ENCODE measurements around the gene LAMA5. TPM values are rescaled to one million over a fixed set of nuclear protein-coding genes. Genes with fewer than 3 reads are reported as not detected.

LAMA5 gene
- total and polyA plus RNA-seq, 2 donors (not counting 1 experiment from before 2014, with no cell fraction given), result 52.9 to 83.5 TPM

DNA sequence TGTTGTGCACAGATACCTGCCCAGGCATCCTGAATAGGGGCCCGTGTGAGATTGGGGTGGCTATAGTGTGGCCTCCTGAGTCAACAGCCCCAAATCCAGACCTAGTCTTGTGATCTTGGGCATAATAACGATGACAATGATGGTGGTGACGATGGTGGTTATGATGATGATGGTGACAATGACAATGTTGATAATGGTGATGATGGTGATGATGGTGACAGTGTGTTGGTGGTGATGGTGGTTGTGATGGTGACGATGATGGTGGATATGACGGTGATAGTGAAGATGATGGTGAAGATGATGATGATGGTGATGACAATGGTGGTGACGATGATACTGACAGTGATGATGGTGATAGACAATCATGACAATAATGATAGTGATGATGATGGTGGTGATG, 14.7 kb upstream of the LAMA5 start:
- Mint-ChIP-seq H3K27me3 (no peaks in the 10 kb centered on the region), H3K9me3 (ENCODE audit: insufficient read depth) (peaks cover 4% of the 10 kb centered on the region), H3K4me1 (peaks cover 27% of the 10 kb centered on the region), H3K27ac (peak overlapping the region; percentile 29), H3K4me3 (no peak overlapping the region)
- Histone ChIP-seq H3K79me2 (ENCODE audit: control insufficient read depth, insufficient read depth, low read length) (peaks cover 18% of the 10 kb centered on the region), H3K36me3 (replicated peaks in 1 of 2; ENCODE audit: control extremely low read depth in 1 of 2, control insufficient read depth in 1 of 2, extremely low read depth in 1 of 2, insufficient read depth in 2 of 2, low read length in 1 of 2) (no peaks in the 10 kb centered on the region), H3K9ac (ENCODE audit: low read length) (no peak overlapping the region), H3K4me3 (ENCODE audit: control extremely low read depth in 1 of 5, extremely low read depth in 1 of 5, insufficient read depth in 1 of 5, low read depth in 2 of 5, low read length in 4 of 5) (no peak overlapping the region), H3K4me2 (replicated peaks; ENCODE audit: low read depth, low read length, poor library complexity, severe bottlenecking) (no peak overlapping the region), H3K9me3 (ENCODE audit: control extremely low read depth in 1 of 3, control insufficient read depth in 2 of 3, insufficient read depth in 1 of 3, low read length in 2 of 3) (no peaks in the 10 kb centered on the region), H2AFZ (ENCODE audit: insufficient read depth, low read depth, low read length, poor library complexity, severe bottlenecking) (no peak overlapping the region), H3K4me1 (ENCODE audit: control insufficient read depth in 2 of 2, insufficient read depth in 2 of 2, low read length in 2 of 2) (peaks cover 6 to 19% of the 10 kb centered on the region in 2 donors), H4K20me1 (ENCODE audit: control insufficient read depth, insufficient read depth, low read length, poor library complexity, severe bottlenecking) (no peaks in the 10 kb centered on the region), H3K27me3 (replicated peaks in 1 of 4; ENCODE audit: control extremely low read depth in 1 of 4, control insufficient read depth in 3 of 4, insufficient read depth in 4 of 4, low read length in 3 of 4) (no peaks in the 10 kb centered on the region), H3K27ac (ENCODE audit: low read length in 2 of 2) (no peak overlapping the region)
- ATAC-seq (ENCODE audit: low read depth), result no peak
- DNase-seq, result no peak
- 100% methylated on average over 6 of the region's 6 CpGs for WGBS (ENCODE audit: insufficient coverage)
- CTCF ChIA-PET, result interaction anchor here (0.9 to 2.6 kb wide), 18 partner anchors 10 to 426 kb away, joined by 3 to 81 read pairs (median 5); partner anchors contain the start of genes ADRM1 and LAMA5
- POLR2A ChIA-PET, result interaction anchor here (1.4 kb wide), 1 partner anchor 81 kb away, joined by 3 read pairs; no protein-coding TSS in a partner anchor
- intact Hi-C loops (cut with micrococcal nuclease), result loop anchor here (1.0 to 10.0 kb wide), 4 partner anchors 80 to 371 kb away; partner anchors contain the start of genes ADRM1, LSM14B and OSBPL2
- TF ChIP-seq, protein P1, sequence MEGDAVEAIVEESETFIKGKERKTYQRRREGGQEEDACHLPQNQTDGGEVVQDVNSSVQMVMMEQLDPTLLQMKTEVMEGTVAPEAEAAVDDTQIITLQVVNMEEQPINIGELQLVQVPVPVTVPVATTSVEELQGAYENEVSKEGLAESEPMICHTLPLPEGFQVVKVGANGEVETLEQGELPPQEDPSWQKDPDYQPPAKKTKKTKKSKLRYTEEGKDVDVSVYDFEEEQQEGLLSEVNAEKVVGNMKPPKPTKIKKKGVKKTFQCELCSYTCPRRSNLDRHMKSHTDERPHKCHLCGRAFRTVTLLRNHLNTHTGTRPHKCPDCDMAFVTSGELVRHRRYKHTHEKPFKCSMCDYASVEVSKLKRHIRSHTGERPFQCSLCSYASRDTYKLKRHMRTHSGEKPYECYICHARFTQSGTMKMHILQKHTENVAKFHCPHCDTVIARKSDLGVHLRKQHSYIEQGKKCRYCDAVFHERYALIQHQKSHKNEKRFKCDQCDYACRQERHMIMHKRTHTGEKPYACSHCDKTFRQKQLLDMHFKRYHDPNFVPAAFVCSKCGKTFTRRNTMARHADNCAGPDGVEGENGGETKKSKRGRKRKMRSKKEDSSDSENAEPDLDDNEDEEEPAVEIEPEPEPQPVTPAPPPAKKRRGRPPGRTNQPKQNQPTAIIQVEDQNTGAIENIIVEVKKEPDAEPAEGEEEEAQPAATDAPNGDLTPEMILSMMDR (IDR thresholded peaks at IDR 0.05), result no peak
- TF ChIP-seq EZH2 (IDR thresholded peaks at IDR 0.05; ENCODE audit: borderline replicate concordance, insufficient read depth, low read depth, low read length, poor library complexity, severe bottlenecking), result no peak

DNA sequence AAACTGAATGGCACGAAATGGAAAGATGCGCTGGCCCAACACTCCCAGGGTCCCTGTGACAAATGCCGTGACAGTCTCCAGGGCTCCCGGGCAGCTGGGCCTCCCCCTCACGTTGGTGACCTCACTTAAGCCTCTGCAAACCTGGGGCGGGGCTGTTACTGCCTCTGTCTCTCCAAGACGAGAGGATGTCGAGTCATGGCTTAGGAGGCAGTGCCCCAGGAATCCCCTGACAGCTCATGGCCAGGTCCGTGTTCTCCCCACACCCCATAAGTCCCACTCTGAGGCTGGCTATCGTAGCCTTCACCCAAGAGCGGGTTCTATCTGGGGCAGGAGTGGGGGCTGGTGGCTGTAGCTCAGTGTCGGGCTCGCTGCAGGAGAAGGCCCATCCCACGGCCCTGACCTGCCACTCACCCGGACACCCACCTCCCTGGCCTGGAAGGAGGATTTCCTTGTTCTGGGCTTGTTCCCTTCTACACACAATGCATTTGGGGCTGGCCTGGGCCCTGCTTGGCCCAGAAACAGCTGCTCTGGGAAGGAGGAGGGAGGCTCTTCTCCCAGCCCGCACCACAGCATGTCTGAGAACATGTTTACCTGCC, 14.2 kb upstream of the LAMA5 start:
- POLR2A ChIA-PET, result interaction anchor here (0.6 kb wide), 1 partner anchor 224 kb away, joined by 10 read pairs; no protein-coding TSS in a partner anchor
- Histone ChIP-seq H3K9me3 (ENCODE audit: control extremely low read depth in 1 of 3, control insufficient read depth in 2 of 3, insufficient read depth in 1 of 3, low read length in 2 of 3) (no peaks in the 10 kb centered on the region), H3K9ac (ENCODE audit: low read length) (no peak overlapping the region), H2AFZ (ENCODE audit: insufficient read depth, low read depth, low read length, poor library complexity, severe bottlenecking) (no peak overlapping the region), H3K4me2 (replicated peaks; ENCODE audit: low read depth, low read length, poor library complexity, severe bottlenecking) (no peak overlapping the region), H3K27ac (ENCODE audit: low read length in 2 of 2) (no peak overlapping the region), H4K20me1 (ENCODE audit: control insufficient read depth, insufficient read depth, low read length, poor library complexity, severe bottlenecking) (no peaks in the 10 kb centered on the region), H3K4me1 (ENCODE audit: control insufficient read depth in 2 of 2, insufficient read depth in 2 of 2, low read length in 2 of 2) (peaks cover 6 to 18% of the 10 kb centered on the region in 2 donors), H3K27me3 (replicated peaks in 1 of 4; ENCODE audit: control extremely low read depth in 1 of 4, control insufficient read depth in 3 of 4, insufficient read depth in 4 of 4, low read length in 3 of 4) (no peaks in the 10 kb centered on the region), H3K36me3 (replicated peaks in 1 of 2; ENCODE audit: control extremely low read depth in 1 of 2, control insufficient read depth in 1 of 2, extremely low read depth in 1 of 2, insufficient read depth in 2 of 2, low read length in 1 of 2) (no peaks in the 10 kb centered on the region), H3K4me3 (ENCODE audit: control extremely low read depth in 1 of 5, extremely low read depth in 1 of 5, insufficient read depth in 1 of 5, low read depth in 2 of 5, low read length in 4 of 5) (no peak overlapping the region), H3K79me2 (ENCODE audit: control insufficient read depth, insufficient read depth, low read length) (peaks cover 13% of the 10 kb centered on the region)
- intact Hi-C loops (cut with micrococcal nuclease), result loop anchor here (10.0 kb wide), 1 partner anchor 256 kb away; the partner anchor contains the start of gene LSM14B
- ATAC-seq (ENCODE audit: low read depth) (no peak), DNase-seq (no peak)
- H3K27ac Mint-ChIP-seq, result no peak overlapping the region
- peaks cover 24% of the 10 kb centered on the region for H3K4me1 Mint-ChIP-seq
- no peak overlapping the region for H3K4me3 Mint-ChIP-seq
- H3K9me3 Mint-ChIP-seq (ENCODE audit: insufficient read depth), result peaks cover 4% of the 10 kb centered on the region
- no peaks in the 10 kb centered on the region for H3K27me3 Mint-ChIP-seq
- 92% methylated on average over 8 of the region's 16 CpGs for WGBS (ENCODE audit: insufficient coverage)
- no peak for TF ChIP-seq EZH2 (IDR thresholded peaks at IDR 0.05; ENCODE audit: borderline replicate concordance, insufficient read depth, low read depth, low read length, poor library complexity, severe bottlenecking)
- TF ChIP-seq, protein P1 (IDR thresholded peaks at IDR 0.05), result no peak
- CTCF ChIA-PET, result interaction anchor here (1.2 to 2.6 kb wide), 4 partner anchors 13 to 82 kb away, joined by 3 to 81 read pairs (median 9); partner anchors contain the start of gene ADRM1

All from B cell (primary cell).